ENCODE measurements around the gene AHCTF1.

Gene AHCTF1

DNA sequence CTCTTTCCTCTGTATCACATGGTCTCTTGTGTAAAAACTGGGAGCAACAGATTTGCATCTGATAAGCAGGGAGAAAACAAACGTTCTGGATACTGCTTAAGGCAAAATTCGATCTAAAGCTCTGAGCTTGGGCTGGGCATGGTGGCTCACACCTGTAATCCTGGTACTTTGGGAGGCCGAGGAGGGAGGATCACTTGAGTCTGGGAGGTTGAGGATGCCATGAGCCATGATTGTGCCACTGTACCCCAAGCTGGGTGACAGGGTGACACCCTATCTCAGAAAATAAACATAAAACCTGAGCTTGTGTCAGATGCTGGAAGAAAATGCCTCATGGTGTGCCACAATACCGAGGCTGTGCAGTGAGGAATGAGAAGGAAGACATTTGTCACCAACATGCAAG lies 133.6 kb downstream of the AHCTF1 start:
- DNase-seq (ENCODE audit: low read depth in 3 of 3) = no peak

DNA sequence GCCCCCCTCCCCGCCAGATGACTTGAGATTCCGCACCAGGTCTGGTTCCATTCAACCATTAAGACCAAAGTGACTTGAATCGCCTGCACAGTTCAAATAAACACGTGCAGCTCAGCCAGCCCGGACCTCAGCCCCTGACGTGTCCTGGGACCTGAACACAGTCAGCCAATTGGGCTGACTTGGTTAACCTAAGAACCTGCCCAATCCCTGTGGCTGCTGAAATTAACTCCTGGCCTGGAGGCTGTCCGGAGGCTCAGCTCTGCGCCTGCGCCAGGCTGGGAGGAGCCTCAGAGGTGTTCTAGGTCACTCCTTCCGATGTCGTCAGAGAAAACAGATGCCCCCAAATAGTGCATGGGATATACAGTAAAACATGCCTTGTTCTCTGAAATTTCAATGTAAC lies 134.2 kb downstream of the AHCTF1 start:
- DNase-seq (ENCODE audit: low read depth in 3 of 3) = no peak

- no peak for DNase-seq (ENCODE audit: low read depth in 3 of 3)
These were observed 134.6 kb downstream of the AHCTF1 start for GRCh38 chr1:246797157-246797556.

DNA sequence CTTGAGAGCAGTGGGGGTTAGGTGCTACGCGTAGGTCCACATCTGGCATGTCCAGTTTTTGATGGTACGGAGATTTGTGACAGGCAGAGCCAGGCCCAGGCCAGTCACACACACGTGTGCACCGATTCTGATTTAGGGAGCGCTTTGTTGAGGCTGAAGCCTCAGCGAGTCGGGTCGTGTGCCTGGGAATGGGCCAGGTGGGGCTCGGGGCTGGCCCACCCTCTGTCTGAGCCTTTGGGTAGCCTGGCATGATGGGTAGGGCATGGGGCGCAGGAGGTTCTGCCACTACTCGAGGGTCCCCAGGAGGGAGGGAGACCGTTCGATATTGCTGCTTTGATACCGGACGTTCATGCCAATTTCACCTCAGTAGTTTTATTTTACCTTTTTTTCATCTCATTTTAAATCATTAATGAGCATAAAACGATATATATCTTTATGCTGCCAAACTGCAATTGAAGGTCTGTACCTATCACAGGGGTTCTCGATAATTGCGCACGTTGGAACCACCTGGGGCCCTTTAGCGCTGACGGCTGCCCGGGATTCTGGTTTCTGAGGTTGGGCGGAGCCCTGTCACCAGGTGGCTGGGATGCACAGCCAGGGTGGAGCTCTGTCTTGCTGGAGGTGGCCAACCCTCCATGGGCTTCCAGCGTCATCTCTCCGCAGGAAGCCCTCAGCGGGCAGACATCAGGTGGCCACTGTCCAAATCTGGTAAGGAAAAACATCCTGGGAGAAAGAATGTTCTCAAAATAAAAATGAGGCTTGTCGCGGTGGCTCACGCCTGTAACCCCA lies 135.6 kb downstream of the AHCTF1 start:
- DNase-seq (ENCODE audit: low read depth in 3 of 3) = no peak

GRCh38 chr1:246794828-246795671 lies 136.7 kb downstream of the AHCTF1 start:
- no peak for DNase-seq (ENCODE audit: low read depth in 3 of 3)

DNA sequence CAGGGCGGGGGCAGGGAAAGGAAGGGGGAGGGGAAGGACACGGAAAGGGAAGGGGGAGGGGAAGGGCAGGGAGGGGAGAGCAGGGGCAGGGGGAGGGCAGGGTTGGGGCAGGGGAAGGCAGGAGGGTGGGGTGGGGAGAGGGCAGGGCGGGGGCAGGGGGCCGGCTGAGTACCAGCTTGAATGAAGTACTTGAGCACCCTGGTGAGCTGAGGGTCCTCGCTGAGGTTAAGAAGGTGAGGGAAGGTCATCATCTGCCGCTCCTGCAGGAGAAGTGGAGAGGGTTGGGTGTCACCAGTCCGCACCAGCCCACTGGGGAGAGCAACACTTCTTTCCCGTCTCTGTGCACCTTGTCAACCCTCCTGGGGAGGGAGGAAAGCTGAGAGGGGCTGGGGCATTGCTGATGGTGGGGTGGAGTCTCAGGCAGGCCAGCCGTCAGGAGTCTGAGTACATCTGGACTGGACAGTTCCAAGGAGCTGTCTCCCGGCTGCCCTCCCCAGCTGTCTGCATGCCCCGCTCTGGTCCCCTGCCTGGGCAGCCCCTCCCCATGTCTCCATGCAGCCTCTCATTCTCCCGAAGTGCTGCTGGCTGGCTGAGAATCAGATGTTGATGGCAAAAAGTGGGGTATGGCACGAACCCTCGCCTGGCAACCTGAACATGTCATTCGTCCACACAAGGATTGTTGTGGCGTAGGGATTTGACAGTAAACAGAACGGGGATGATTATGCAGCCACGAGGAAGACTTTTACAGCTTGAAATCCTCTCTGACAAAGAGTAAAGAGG lies 137.5 kb downstream of the AHCTF1 start:
- no peak for DNase-seq (ENCODE audit: low read depth in 3 of 3)

DNA sequence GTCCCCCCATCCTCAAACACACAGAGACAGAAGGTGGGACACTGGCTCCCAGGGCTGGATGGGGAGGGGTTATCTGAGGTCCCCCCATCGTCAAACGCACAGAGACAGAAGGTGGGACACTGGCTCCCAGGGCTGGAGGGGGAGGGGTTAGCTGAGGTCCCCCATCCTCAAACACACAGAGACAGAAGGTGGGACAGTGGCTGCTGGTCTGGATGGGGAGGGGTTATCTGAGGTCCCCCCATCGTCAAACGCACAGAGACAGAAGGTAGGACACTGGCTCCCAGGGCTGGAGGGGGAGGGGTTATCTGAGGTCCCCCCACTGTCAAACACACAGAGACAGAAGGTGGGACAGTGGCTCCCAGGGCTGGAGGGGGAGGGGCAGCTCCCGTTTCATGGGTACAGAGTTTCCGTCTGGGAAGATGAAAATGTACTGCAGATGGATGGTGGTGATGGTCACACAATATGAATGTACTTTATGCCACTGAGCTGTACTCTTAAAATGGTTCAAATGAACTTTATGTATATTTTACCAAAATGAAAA lies 138.3 kb downstream of the AHCTF1 start:
- DNase-seq (ENCODE audit: low read depth in 3 of 3) = no peak

- no peak for DNase-seq (ENCODE audit: low read depth in 3 of 3)
These were observed 139.1 kb downstream of the AHCTF1 start for GRCh38 chr1:246792603-246793002.

DNA sequence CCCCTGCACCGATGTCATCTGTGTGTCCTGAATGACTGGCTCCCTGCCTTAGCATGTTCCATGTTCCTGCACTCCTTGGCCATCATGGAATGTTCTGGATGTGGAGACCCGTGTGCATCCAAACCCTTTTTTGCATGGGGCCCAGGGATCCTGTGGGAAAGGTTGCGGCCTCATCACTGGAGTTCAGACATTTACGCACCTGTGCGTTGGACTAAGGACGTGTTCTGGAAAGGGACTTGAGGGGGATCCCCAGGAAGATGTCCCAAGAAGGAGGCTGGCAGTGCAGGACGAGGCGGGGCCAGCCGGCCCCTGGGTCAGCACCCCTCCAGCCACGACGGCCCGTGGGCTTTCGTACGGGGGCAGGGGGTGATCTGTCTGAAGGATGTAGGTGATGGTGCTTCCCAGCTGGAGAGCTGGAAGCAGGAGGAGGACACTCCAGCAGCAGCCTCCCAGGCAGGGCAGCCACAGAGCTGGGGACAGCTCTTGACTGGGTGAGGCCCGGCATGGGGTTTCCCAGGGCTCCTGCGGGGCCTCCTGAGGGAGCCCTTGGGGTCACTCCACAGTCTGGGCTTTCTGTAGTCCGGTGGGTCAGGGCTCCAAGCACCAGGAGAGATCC lies 140.3 kb downstream of the AHCTF1 start:
- DNase-seq (ENCODE audit: low read depth in 3 of 3) = no peak

DNA sequence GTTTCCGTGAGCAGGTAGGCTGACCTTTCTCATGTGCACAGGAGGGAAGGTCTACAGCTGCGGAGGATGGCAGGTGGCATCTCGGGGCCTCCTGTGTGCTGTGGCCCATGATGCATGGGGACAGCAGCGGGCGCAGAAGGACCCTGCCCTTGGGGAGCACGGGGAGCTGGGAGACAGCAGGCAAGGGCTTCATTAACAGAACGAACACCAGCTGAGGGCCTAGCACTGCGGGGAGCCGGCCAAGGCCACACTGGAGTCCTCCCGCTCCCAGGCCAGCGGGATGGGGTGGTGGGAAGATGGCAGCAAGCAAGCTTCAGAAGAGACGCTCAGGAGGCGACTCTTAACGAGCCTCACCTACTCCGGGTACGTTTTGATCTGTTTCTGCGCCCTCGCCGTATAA lies 140.9 kb downstream of the AHCTF1 start:
- DNase-seq (ENCODE audit: low read depth in 3 of 3) = no peak

DNA sequence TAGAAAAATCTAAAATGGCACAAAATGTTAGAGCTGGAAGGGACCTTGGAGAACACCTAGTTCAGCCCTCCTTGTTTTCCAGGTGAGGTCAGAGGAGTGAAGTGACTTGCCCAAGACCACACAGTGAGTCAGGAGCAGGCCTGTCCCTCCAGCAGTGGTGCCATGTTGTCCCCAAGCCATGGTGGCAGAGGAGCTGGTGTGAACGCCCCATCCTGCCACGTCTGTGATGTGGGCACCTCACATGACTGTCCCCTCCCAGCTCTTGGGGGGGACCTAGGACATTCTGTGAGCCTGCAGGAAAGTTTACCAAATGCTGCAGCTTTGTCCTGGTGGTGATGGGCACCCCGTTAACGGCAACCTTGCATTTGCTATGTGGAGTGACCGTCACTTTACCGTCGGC lies 141.4 kb downstream of the AHCTF1 start:
- DNase-seq (ENCODE audit: low read depth in 3 of 3) = no peak

- DNase-seq (ENCODE audit: low read depth in 3 of 3) = no peak
These were observed 142.1 kb downstream of the AHCTF1 start for GRCh38 chr1:246789454-246790339.

Data from stimulated activated CD4-positive, alpha-beta T cell treated with anti-CD3 and anti-CD28 coated beads, TNF-alpha, amount 100 ng/mL, for 48 hours (primary cell).